ENCODE measurements around the gene FBXO34.

FBXO34 gene

DNA sequence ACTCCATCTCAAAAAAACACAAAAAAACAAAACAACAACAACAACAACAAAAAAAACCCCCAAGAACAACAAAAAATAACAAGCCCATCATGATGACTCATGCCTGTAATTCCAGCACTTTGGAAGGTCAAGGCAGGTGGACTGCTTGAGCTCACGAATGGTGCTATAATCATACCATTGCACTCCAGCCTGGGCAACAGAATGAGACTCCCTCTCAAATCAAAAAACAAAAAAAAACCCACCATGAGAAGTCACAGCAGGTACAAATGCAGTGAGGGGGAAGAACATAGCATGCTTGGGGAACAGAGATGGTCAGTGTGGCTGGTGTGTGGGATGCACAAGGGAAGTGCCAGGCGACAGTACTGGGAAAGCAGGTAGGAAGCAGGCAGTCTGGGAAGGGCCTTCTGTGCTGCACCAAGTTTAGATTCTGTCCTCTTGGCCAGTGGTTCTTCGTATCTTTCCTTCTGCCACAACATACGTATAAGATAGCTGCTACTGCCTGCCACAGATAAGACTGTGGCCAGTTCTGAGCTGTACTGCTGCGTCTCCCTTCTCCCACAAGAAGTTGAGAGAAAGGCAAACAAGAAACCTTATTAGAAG is 112.4 kb downstream of the FBXO34 start:
- DNase-seq (ENCODE audit: low read depth): no peak

DNA sequence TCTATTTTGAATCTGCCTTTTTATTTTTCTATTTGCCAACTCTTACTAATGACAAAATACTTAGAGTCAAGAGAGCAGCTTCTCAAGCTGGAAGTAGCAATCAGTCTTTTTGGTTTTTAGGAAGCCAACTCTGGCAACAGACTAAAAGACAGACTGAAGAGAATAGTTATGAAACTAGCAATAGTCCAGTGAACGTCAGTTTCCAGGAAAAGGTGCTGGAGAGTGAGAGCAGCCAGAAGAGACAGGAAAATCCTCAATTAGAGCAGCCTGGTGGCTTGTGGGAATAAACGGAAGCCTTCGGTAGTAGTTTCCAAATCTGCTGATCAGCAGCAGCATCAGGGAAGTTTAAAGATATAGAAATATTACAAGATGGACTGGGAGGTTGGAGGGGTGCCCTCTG is 113.3 kb downstream of the FBXO34 start:
- no peak for DNase-seq (ENCODE audit: low read depth)

DNA sequence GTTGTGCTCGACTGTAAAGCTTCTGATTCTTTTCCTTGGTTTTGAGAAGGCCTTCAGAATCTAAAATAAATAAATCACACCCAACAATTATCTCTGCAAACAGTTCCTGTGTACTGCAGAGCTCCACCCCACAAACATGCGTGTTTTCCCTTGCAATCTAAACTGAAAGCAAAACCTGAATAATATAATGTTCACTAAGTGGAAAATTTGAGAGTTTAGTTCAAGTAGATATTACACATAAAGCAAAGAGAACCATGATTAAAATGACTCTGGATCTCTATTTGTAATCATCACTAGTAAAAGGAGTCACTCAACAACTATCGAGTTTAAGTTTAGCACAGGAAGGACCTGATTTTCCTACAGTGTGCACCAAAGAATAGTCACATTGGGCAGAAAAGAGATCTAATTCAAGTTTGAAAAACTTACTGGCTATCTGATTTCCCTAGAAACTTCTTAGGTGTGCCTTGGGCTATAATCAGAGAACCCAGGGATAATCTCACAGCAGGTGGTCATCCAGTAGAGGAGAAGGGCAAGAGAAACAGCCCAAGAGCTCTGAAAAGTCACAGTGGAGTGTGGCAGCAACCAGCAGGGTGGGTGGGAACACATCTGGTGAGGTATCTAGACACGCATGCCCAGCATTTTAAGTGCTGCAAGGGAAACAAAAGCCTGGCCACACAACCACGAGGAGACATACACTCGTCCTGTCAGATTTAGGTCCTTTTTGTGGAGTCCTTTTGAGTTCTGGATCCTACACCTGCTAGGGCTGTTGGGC is 115.0 kb downstream of the FBXO34 start:
- DNase-seq (ENCODE audit: low read depth): no peak

DNA sequence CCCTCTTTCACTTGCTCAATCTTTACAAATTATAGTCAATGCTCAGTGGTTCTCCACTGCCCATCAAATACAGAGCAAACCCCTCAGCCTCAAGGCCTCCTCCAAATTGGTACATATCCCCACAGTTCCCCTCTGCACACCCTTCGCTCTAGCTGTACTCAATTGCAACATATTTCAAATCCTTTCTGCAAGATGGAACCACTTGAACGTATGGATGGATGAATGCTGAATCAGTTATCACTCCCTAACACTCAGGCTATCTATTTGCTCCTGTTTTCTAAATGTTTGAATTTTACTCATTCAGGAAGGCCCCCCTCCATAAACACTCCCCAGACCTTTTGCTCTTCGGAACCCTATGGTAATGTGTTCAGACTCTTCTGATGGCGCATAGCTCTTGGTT is 115.9 kb downstream of the FBXO34 start:
- DNase-seq (ENCODE audit: low read depth): no peak

DNA sequence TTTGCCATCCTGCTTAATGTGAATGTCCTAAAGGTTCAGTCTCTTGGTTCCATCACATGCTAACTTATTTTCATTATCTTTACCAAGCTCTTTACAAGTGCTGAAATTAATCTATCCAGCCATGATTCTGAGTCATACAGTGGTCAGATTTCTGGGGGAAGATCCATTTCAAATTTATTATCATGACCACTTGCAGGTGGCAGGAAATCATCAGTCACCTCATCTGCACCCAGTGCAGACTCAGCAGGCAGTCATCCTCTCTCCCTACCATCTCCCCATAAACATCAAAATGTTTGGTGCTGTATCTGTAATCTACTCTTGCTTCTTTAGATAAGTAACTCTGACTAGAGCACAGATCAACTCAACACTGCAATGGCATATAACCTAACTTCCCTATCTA is 116.9 kb downstream of the FBXO34 start:
- no peak for DNase-seq (ENCODE audit: low read depth)

DNA sequence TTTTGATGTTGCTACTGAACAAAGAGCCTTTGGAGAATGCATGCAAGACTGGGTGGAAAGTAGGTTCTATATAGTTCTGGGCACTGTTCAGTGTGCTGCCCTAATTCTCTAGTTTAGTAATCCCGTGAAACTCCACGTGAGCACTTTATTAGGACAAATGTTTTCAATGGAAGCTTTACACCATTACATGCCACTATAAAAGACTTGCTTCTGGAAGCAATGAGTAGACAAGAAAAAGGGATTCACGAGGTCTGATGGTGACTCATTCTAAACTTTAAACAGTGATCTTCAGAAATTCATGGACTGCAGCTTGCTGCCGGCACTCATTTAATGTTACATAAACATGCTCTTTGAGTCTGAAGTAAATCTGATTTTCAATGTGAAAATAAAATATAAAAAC is 118.1 kb downstream of the FBXO34 start:
- DNase-seq (ENCODE audit: low read depth): no peak

DNA sequence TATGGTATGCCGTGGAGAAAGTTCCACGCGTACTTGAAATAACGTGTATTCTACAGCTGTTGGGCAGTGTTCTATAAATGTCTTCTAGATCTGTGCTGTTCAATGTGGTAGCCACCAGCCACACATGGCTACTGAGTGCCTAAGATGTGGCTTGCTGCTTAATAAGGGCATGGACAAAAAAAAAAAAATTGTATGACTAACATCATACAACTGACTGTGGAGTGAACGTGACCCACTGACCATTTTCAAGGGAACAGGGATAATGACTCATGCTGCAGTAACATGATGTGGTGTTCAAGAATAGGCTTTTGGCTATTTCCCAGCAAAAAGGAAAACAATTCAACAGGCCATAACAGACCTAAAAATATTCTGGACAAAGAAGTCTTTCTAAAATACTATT is 127.5 kb downstream of the FBXO34 start:
- no peak for DNase-seq (ENCODE audit: low read depth)

DNA sequence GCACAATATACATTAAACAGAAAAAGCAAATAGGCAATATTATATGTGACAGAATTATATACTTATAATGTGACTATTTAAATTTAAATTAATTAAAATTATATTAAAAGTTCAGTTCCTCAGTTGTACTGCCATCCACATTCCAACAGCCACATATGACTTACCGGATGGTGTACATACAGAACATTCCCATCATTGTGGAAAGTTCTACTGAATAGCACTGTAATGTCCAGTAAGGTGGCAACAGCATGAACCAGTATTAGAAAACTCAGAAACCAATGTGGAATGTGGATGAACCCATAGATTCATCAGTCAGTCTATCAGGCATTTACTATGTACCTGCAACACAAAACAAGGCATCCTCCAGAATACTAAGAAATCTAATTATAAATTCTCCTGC is 128.0 kb downstream of the FBXO34 start:
- DNase-seq (ENCODE audit: low read depth): no peak

DNA sequence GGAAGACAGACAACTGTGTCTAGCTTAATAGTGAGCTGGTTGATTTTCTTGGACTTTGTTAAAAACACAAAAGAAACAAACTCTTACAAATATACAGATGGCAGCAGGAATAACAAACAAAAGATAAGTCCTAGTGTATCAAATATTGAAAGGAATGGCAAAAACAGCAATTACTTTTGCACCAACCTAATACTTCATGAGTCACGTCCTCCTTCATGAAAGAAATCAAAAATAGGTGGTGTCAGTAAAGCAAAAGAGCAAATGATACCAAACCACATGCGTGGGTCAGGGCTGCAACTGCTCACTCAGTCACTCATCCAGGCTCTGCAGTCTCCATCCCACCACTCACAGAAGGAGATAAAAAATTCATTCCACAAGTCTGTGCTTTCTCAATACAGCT is 128.6 kb downstream of the FBXO34 start:
- no peak for DNase-seq (ENCODE audit: low read depth)

DNA sequence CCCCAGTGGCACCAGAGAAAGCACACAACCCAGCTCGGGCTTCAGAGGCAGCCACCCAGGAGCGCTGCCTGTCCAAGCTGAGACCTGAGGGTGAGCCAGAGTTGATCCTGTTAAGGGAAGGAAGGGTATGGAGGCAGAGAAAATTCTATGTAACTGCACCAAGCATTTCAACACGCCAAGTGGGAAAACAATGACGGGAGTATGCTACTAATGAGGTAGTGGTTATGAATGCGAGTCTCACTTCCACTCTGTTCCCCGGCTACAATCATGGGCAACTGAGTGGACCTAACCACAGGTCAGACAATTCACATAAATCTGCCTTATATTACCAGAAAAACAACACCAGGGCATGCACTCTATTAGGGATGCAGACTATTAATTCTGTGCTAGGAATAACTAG is 130.5 kb downstream of the FBXO34 start:
- no peak for DNase-seq (ENCODE audit: low read depth)

All from activated gamma-delta T cell treated with anti-CD3 and anti-CD28 coated beads, Interleukin-2, amount 50 U/mL, for 16 hours (primary cell).